Measurements from ENCODE around the gene SPRYD3.

The SPRYD3 gene

DNA sequence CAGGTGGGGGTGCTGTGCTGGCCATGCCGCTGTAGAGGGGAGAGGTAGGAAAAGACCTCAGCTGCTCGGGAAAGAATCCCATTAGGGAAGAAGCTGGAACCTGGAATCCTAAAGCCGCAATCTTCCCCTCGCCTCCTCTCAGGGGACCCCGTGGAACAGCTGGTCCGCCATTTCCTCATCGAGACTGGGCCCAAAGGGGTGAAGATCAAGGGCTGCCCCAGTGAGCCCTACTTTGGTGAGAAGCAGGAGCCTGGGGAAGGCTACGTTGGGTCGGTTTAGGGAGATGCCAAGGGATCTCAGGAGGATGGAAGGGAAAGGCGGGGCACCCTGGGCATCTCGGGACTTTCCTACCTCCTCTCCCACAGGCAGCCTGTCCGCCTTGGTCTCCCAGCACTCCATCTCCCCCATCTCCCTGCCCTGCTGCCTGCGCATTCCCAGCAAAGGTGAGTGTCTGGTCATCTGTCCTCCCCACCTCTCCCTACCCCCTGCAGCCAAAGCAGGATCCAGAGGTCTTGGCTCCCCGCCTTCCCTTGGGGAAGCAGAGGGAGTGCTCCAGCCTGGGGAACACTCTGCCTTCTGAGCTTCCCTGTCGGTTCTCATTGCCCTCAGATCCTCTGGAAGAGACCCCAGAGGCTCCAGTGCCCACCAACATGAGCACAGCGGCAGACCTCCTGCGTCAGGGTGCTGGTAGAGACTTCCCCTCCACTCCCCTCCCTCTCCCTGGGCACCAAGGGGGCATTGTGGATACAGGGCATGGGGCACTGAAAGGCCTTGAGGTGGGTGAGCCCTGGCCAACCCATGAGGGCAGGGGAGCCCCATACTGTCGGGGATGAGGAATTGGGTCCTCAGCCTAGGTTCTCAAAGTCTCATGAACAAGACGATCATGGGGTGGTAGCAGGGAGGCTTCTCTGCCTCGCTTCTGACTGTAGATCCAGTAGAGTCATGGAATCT is 16.9 kb downstream of the SPRYD3 start:
- no peak for DNase-seq

DNA sequence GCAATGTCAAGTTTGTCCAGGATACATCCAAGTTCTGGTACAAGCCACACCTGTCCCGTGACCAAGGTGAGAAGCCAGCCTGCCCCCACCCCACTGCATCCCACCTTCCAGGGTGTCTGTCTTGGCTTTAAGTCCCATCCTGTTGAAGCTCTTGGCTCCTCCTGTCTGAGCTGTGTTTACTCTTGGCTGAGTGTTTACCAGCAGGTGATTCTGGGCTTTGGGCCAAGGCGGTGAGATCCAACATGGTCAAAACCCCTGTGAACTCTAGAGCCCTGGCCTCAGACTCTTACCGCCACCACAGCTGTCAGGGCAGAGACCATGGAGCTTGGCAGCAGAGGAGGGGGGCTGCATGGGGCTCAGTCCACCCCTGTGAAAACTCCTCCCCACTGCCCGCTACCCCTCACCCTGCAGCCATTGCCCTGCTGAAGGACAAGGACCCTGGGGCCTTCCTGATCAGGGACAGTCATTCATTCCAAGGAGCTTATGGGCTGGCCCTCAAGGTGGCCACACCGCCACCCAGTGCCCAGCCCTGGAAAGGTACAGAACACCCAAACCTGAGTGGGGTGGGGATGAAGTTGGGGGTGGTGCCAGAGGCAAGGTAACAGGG is 17.7 kb downstream of the SPRYD3 start:
- no peak for DNase-seq

- DNase-seq: no peak
Observed at GRCh38 chr12:53060721-53061276, 18.4 kb downstream of the SPRYD3 start.

GRCh38 chr12:53060064-53060720 is 19.0 kb downstream of the SPRYD3 start:
- DNase-seq: no peak

DNA sequence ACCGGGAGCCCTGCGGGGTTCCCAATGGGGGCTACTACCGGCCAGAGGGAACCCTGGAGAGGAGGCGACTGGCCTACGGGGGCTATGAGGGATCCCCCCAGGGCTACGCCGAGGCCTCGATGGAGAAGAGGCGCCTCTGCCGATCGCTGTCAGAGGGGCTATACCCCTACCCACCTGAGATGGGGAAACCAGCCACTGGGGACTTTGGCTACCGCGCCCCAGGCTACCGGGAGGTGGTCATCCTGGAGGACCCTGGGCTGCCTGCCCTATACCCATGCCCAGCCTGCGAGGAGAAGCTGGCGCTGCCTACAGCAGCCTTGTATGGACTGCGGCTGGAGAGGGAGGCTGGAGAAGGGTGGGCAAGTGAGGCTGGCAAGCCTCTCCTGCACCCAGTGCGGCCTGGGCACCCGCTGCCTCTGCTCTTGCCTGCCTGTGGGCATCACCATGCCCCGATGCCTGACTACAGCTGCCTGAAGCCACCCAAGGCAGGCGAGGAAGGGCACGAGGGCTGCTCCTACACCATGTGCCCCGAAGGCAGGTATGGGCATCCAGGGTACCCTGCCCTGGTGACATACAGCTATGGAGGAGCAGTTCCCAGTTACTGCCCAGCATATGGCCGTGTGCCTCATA is 19.6 kb downstream of the SPRYD3 start:
- DNase-seq: no peak

GRCh38 chr12:53058674-53059433 is 20.3 kb downstream of the SPRYD3 start:
- DNase-seq: no peak

GRCh38 chr12:53057816-53058500 is 21.2 kb downstream of the SPRYD3 start:
- DNase-seq: no peak

DNA sequence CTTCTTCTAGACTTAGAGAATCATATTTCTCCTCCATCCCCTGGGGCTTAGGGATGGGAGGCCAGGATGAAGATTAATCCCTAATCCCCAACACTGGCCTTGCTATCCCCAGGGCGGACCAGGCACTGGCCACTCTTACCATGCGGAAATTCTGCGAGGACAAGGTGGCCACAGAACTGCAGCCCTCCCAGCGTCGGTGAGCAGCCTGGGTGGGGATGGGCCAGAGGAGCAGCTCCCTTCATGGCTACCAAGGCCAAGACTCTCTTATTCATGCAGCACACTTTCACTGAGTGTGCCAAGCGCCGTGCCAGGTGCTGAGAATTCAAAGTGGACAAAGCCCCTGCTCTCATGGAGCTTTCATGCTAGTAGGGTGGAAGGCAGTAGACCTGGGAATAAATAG is 22.3 kb downstream of the SPRYD3 start:
- DNase-seq: no peak

DNA sequence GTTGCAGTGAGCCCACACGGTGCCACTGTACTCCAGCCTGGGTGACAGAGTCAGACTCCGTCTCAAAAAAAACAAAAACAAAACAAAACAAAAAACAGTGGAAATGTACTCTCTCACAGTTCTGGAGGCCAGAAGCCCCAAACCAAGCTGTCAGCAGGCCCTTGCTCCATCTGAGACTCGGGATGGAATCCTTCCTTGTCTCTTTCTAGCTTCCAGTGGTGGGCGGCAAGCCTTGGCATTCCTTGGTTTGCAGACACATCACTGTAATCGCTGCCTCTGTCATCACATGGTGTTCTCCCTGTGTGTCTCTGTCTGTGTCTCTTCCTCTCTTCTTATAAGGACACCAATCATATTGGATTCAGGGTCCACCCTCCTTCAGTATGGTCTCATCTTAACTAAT is 22.9 kb downstream of the SPRYD3 start:
- no peak for DNase-seq

DNA sequence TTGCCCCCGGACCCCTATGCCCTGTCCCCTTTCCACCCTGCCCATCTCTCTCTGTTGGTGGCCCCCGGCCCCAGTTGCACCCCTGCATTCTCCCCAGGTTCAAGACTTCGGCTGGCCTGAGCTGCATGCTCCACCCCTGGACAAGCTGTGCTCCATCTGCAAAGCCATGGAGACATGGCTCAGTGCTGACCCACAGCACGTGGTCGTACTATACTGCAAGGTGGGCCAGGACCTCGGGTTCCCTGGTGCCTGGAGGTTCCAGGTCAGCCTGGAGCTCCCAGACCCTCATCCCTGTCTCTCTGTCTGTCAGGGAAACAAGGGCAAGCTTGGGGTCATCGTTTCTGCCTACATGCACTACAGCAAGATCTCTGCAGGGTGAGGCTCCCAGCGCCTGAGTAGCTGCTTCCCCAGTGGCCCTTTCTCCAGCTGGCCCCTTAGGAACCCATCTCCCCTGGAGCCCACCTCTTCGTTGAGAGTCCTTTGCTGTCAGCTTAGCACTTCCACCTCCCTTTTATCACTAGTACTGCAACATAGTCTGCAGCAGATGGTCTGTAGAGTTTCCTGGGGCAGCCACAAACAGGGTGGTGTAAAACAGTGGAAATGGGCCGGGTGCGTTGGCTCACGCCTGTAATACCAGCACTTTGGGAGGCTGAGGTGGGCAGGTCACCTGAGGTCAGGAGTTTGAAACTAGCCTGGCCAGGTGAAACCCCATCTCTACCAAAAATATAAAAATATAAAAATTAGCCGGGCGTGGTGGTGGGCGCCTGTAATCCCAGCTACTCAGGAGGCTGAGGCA is 23.5 kb downstream of the SPRYD3 start:
- no peak for DNase-seq

GRCh38 chr12:53054112-53054878 is 24.9 kb downstream of the SPRYD3 start:
- peak; percentile 88 for DNase-seq

DNA sequence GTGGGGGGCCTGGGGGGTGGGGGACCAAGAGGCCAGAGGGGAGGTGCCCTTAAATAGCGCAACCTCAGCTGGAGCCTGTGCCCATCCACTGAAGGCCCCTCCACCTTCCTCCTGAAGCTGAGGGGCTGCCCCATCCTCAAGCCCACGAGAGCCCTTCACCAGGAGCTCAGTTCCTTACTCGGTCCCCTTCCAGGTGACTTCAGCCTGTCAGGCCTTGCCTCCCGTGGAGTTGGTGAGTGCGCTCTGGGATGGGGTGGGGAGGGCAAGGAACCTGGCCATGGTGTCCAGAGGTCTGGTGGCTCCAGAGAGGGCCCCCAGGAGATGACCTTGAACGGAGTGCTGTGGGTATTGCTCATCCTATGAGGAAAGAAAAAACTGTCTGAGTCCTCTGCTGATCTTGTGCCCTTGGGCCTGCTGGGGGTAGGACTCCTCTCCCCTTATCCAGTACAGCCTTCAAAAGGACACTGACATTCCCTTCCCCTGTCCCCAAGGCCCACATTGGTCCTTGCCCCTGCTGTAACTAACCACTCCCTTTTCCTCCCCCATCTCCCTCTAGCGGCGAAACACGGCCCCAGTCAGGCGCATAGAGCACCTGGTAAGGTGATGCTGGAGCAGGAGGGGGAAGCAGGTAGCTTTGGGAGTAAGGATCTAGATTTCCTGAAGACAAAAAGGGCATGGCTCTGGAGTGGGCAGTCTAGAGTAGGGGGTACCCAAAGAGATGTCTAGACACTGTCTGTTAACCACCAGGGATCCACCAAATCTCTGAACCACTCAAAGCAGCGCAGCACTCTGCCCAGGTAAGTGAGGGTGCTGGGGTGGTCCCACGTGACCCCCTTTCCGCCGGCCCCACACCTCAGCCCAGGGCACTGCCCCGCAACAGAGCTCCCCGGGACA is 25.7 kb downstream of the SPRYD3 start:
- peak; percentile 42 for DNase-seq

- DNase-seq: peak; percentile 82
Observed at GRCh38 chr12:53052419-53053217, 26.6 kb downstream of the SPRYD3 start.

DNA sequence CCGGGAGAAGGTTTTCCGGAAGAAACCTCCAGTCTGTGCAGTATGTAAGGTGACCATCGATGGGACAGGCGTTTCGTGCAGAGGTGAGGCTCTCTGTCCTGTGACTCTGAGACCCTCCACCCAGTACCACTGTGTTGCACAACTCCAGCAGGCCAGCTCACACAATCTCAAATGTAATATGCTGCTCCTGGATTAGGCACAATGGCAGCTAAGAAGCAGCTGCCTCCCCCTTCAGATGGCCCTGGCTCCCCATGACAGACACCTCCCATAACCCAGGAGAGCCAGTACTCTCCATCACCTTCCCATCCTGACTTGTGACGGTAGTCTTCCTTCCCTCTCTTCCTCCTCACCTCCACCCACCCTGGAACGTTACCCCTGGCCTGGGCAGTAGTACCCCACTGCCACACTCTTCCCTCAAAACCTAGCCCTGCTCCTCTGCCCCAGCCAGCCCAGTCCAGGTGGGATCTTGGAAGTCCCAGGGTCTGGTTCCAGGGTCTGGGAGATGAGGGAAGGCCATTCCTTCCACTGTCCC is 27.2 kb downstream of the SPRYD3 start:
- DNase-seq: no peak

DNA sequence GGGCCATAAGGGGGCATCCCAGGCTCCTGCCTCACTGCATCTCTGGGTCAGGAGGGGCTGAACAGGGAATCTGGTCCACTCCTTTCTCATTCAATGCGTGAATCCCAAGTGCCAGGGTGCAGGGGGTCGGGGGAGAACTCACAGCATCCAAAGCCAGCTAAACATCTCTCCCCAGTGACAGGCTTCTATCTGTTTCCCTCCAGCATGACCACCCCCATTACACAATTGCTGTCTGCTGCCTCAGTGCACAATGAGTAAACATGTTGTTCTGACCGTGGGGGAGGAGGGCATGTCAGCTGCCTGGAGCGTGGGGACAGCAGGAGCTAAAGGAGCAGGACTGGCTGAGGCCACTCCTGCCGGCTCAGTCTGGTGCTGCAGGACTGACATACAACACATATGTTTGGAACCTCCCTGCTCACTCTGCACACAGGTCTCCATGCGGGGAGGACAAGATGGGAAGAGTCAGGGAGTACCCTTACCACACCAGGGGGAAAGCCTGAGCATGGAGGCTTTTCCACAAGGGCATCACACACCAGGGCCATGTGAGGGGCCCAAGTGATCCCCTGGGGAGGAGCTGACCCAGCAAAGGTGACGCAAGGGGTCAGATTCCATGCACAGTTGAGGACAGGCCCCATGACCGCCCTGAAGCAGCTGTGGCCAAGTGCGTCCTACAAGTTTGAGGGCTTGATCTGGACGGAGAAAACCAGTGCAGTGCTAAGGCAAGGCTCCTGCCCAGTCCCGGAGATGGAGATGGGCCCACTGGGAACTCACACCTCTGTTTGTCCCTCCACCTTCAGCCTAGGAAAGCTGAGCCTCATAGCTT is 27.9 kb downstream of the SPRYD3 start:
- DNase-seq: peak; percentile 64

DNA sequence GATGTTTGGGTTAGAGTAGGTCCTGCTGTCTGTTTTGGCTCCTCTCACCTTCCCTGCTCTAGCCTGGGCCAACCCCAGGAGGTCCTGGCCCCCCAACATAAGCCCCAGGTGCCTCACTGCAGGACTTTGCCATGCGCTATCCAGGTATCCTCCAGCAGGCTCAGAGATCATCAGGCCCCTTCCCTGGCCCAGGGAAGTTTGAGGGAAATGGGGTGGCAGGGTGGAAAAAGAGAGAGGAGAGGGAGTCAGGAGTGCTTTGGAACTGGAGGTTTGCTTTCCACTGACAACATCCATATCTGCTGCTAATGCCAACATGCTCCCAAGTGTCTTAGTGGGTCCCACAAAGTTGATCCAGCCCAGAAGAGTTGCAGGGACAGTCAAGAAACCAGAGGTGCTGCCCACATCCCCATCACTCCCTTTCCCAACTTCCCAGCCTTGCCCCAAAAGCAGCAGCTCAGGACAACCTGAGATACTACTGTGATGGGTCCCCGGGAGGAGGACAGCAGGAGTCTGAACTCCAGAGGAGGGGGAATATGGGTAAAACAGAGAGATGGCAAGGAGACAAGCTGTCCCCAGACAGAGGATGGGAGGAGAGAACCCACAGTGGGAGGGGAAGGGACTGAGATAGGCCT is 28.6 kb downstream of the SPRYD3 start:
- no peak for DNase-seq

All from fibroblast of skin of back (primary cell).